C4-2B (cell line): ENCODE results near the gene ADPGK.

Source experiments
- H3K27ac ChIP-seq: fragments of 450-650 bp; 2 replicates; pipeline ENCODE4 v1.5.1; 2017
- CTCF ChIP-seq: fragments of 450-650 bp; conservative IDR thresholded peaks from 2 replicates; pipeline ENCODE4 v1.5.1; 2017; ENCODE audit warnings: mild to moderate bottlenecking
- ZFX ChIP-seq: fragments of 450-650 bp; IDR thresholded peaks from 2 replicates; pipeline ENCODE4 v1.6.1; 2017

Gene ADPGK

GRCh38 chr15:72766025-72766424 is 17.5 kb downstream of the ADPGK start:
- no peak overlapping the region for H3K27ac ChIP-seq

GRCh38 chr15:72764656-72765055 is 18.9 kb downstream of the ADPGK start:
- no peak overlapping the region for H3K27ac ChIP-seq
- TF ChIP-seq ZFX: no peak
- no peak for TF ChIP-seq CTCF

More at GRCh38 chr15:72766025-72766424, 17.5 kb downstream of the ADPGK start:
- TF ChIP-seq CTCF (no peak), ZFX (no peak)

- no peak for TF ChIP-seq CTCF
These were observed 22.8 kb downstream of the ADPGK start for GRCh38 chr15:72760590-72761260.

GRCh38 chr15:72758182-72758581 is 25.4 kb downstream of the ADPGK start:
- H3K27ac ChIP-seq: no peak overlapping the region
- TF ChIP-seq ZFX: no peak
- no peak for TF ChIP-seq CTCF

More at GRCh38 chr15:72760590-72761260, 22.8 kb downstream of the ADPGK start:
- H3K27ac ChIP-seq: no peak overlapping the region

GRCh38 chr15:72754096-72754495 is 29.5 kb downstream of the ADPGK start:
- H3K27ac ChIP-seq: no peak overlapping the region
- no peak for TF ChIP-seq ZFX
- TF ChIP-seq CTCF: no peak

GRCh38 chr15:72751751-72752455 is 31.7 kb downstream of the ADPGK start:
- no peak for TF ChIP-seq ZFX
- TF ChIP-seq CTCF: no peak
- no peak overlapping the region for H3K27ac ChIP-seq

GRCh38 chr15:72749700-72750099 is 33.9 kb downstream of the ADPGK start:
- TF ChIP-seq CTCF (no peak), ZFX (no peak)
- no peak overlapping the region for H3K27ac ChIP-seq
